GM12878 (cell line): ENCODE measurements around the gene ZNF652.

Experiments
- EP300 ChIP-seq, 2 experiments: fragments of 150-350 bp in 1 of 2; IDR thresholded peaks; 2 replicates each; pipeline ENCODE4 v1.6.1; 2011 to 2012; ENCODE audit warnings: low read depth in 2 of 2, low read length in 2 of 2, borderline replicate concordance in 1 of 2, improper control_type of control experiment in 1 of 2, inconsistent platforms in 1 of 2; ENCODE audit not compliant: control insufficient read depth in 1 of 2
- EZH2 ChIP-seq: IDR thresholded peaks from 2 replicates; pipeline ENCODE4 v1.6.1; 2012; ENCODE audit warnings: low read depth, mild to moderate bottlenecking, control low read depth, inconsistent platforms, low read length, borderline replicate concordance; ENCODE audit not compliant: control insufficient read depth
- POLR2A ChIP-seq: IDR thresholded peaks from 2 replicates; pipeline ENCODE4 v1.6.1; 2011; ENCODE audit warnings: low read depth, mild to moderate bottlenecking, low read length
- RELA ChIP-seq: fragments of 450-650 bp; IDR thresholded peaks from 2 replicates; pipeline ENCODE4 v1.8.0; 2014; ENCODE audit warnings: borderline replicate concordance; ENCODE audit not compliant: partially characterized antibody
- SIN3A ChIP-seq: IDR thresholded peaks from 2 replicates; pipeline ENCODE4 v1.6.1; 2012; ENCODE audit warnings: low read depth, low read length, improper control_type of control experiment
- SMC3 ChIP-seq: IDR thresholded peaks from 2 replicates; pipeline ENCODE4 v1.6.1; 2011; ENCODE audit warnings: low read length, improper control_type of control experiment, borderline replicate concordance
- SP1 ChIP-seq: IDR thresholded peaks from one replicate; pipeline ENCODE4 v1.6.1; 2011; ENCODE audit warnings: low read depth, low read length
- TAF1 ChIP-seq: IDR thresholded peaks from 2 replicates; pipeline ENCODE4 v1.6.1; 2011; ENCODE audit warnings: mild to moderate bottlenecking, low read depth, low read length, borderline replicate concordance
- ZSCAN29 ChIP-seq: fragments of 450-650 bp; IDR thresholded peaks from 2 replicates; pipeline ENCODE4 v1.6.1; 2017; ENCODE audit warnings: mild to moderate bottlenecking, moderate library complexity
- TF ChIP-seq, protein P1 (sequence below): IDR thresholded peaks from 2 replicates; pipeline ENCODE4 v1.6.1; 2012; ENCODE audit warnings: mild to moderate bottlenecking, low read depth, low read length
- TF ChIP-seq, protein P2 (sequence below): IDR thresholded peaks from 2 replicates; pipeline ENCODE4 v1.6.1; 2012; ENCODE audit warnings: low read depth, low read length, improper control_type of control experiment

GRCh38 chr17:49361902-49362722 is at the start of gene ZNF652:
- TF ChIP-seq SIN3A (no peak), EP300 (IDR thresholded peaks at IDR 0.05; ENCODE audit: borderline replicate concordance in 1 of 2, control insufficient read depth in 1 of 2, low read depth in 2 of 2, low read length in 2 of 2) (no peak), EZH2 (no peak), SMC3 (no peak), RELA (no peak), SP1 (no peak), TAF1 (0 out of 2 replicates have a peak, but pooled peaks have one; percentile 26), POLR2A (peak; percentile 71), ZSCAN29 (no peak)
- TF ChIP-seq, protein P1, sequence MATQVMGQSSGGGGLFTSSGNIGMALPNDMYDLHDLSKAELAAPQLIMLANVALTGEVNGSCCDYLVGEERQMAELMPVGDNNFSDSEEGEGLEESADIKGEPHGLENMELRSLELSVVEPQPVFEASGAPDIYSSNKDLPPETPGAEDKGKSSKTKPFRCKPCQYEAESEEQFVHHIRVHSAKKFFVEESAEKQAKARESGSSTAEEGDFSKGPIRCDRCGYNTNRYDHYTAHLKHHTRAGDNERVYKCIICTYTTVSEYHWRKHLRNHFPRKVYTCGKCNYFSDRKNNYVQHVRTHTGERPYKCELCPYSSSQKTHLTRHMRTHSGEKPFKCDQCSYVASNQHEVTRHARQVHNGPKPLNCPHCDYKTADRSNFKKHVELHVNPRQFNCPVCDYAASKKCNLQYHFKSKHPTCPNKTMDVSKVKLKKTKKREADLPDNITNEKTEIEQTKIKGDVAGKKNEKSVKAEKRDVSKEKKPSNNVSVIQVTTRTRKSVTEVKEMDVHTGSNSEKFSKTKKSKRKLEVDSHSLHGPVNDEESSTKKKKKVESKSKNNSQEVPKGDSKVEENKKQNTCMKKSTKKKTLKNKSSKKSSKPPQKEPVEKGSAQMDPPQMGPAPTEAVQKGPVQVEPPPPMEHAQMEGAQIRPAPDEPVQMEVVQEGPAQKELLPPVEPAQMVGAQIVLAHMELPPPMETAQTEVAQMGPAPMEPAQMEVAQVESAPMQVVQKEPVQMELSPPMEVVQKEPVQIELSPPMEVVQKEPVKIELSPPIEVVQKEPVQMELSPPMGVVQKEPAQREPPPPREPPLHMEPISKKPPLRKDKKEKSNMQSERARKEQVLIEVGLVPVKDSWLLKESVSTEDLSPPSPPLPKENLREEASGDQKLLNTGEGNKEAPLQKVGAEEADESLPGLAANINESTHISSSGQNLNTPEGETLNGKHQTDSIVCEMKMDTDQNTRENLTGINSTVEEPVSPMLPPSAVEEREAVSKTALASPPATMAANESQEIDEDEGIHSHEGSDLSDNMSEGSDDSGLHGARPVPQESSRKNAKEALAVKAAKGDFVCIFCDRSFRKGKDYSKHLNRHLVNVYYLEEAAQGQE, result no peak
- TF ChIP-seq, protein P2, sequence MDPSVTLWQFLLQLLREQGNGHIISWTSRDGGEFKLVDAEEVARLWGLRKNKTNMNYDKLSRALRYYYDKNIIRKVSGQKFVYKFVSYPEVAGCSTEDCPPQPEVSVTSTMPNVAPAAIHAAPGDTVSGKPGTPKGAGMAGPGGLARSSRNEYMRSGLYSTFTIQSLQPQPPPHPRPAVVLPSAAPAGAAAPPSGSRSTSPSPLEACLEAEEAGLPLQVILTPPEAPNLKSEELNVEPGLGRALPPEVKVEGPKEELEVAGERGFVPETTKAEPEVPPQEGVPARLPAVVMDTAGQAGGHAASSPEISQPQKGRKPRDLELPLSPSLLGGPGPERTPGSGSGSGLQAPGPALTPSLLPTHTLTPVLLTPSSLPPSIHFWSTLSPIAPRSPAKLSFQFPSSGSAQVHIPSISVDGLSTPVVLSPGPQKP, result no peak
